OCI-LY7 (cell line): ENCODE results near the gene HSFX1. TPM values are rescaled to one million over a fixed set of nuclear protein-coding genes. Genes with fewer than 3 reads are reported as not detected.

ENCODE experiments used
- BruUV-seq: library from RNA; stranded (reverse); fragments of 400-500 nt; replicated peaks from 2 replicates; lab custom pipeline; 2021; lab: Mats Ljungman, UMichigan
- CTCF ChIA-PET: fragments of 300-600 bp; sonication (Branson Sonifier 250); formaldehyde crosslinking; loops from one replicate; lab custom pipeline; 2022; ENCODE audit warnings: antibody characterized with exemption; ENCODE audit not compliant: unreplicated experiment; lab: Charles Lee
- POLR2A ChIA-PET: fragments of 300-600 bp; sonication (Branson Sonifier 250); formaldehyde crosslinking; loops from one replicate; lab custom pipeline; 2022; ENCODE audit warnings: antibody characterized with exemption; lab: Charles Lee
- DNase-seq: peaks from one replicate; pipeline ENCODE4 v3.0.0-alpha.2; 2015; ENCODE audit warnings: low spot score
- H2AFZ ChIP-seq: fragments of 200-600 bp; sonication (generic), shearing (Covaris generic); 2 replicates; pipeline ENCODE4 v1.6.1; 2014; ENCODE audit warnings: mild to moderate bottlenecking, antibody characterized with exemption, low read length, moderate library complexity
- H3K27ac ChIP-seq: fragments of 200-600 bp; sonication (generic); 2 replicates; pipeline ENCODE4 v1.5.1; 2014; ENCODE audit warnings: mixed run types, low read depth, mild to moderate bottlenecking, moderate library complexity, low read length, inconsistent platforms; ENCODE audit not compliant: poor library complexity, severe bottlenecking
- H3K36me3 ChIP-seq: fragments of 200-600 bp; sonication (generic); 2 replicates; pipeline ENCODE4 v1.6.1; 2014; ENCODE audit warnings: mild to moderate bottlenecking, antibody characterized with exemption, low read length, moderate library complexity, mixed read lengths; ENCODE audit not compliant: insufficient read depth
- H3K4me1 ChIP-seq: fragments of 200-600 bp; sonication (generic); 2 replicates; pipeline ENCODE4 v1.5.1; 2014; ENCODE audit warnings: mild to moderate bottlenecking, low read length; ENCODE audit not compliant: insufficient read depth, poor library complexity, severe bottlenecking
- H3K4me2 ChIP-seq: fragments of 200-600 bp; sonication (generic); 2 replicates; pipeline ENCODE4 v1.6.1; 2014; ENCODE audit warnings: mild to moderate bottlenecking, low read length
- H3K4me3 ChIP-seq: fragments of 200-600 bp; sonication (generic); 2 replicates; pipeline ENCODE4 v1.5.1; 2014; ENCODE audit warnings: mild to moderate bottlenecking, low read depth, low read length; ENCODE audit not compliant: poor library complexity, severe bottlenecking
- H3K79me2 ChIP-seq: fragments of 200-600 bp; sonication (generic); 2 replicates; pipeline ENCODE4 v1.6.1; 2016; ENCODE audit warnings: low read depth, mild to moderate bottlenecking, low read length, moderate library complexity, mixed read lengths; ENCODE audit not compliant: insufficient read depth
- H3K9me2 ChIP-seq: fragments of 200-600 bp; sonication (generic); 2 replicates; pipeline ENCODE4 v1.6.1; 2016; ENCODE audit warnings: mild to moderate bottlenecking, low read length, mixed read lengths; ENCODE audit not compliant: insufficient read depth
- H3K9me3 ChIP-seq: fragments of 200-600 bp; sonication (generic); 2 replicates; pipeline ENCODE4 v1.6.1; 2014; ENCODE audit warnings: mild to moderate bottlenecking, mixed run types, low read length, mixed read lengths
- H4K20me1 ChIP-seq: fragments of 200-600 bp; sonication (generic); 2 replicates; pipeline ENCODE4 v1.6.1; 2014; ENCODE audit warnings: mild to moderate bottlenecking, antibody characterized with exemption, low read length, moderate library complexity, mixed read lengths; ENCODE audit not compliant: insufficient read depth
- CTCF ChIP-seq: fragments of 200-600 bp; sonication (generic); conservative IDR thresholded peaks from 2 replicates; pipeline ENCODE4 v1.5.1; 2014; ENCODE audit warnings: mild to moderate bottlenecking, antibody characterized with exemption, low read length, moderate library complexity, mixed read lengths
- EZH2phosphoT487 ChIP-seq: fragments of 200-600 bp; sonication (generic); IDR thresholded peaks from 2 replicates; pipeline ENCODE4 v1.6.1; 2018; ENCODE audit warnings: low read depth, borderline replicate concordance, mild to moderate bottlenecking, mixed run types, antibody characterized with exemption, low read length, moderate library complexity, mixed read lengths
- intact Hi-C: fragments of 100-400 bp; cut with micrococcal nuclease; formaldehyde crosslinking; loops from one replicate; pipeline ENCODE4 v1.10.0; 2022; ENCODE audit not compliant: unreplicated experiment
- total RNA-seq, 2 experiments: library from RNA; depleted of rRNA in 1 of 2; stranded (reverse); fragments of >200 nt in 1 of 2; shearing (Covaris generic) in 1 of 2; gene quantifications; 2 replicates each; pipeline ENCODE4 v1.2.3, GENCODE V29; 2014 to 2022

HSFX1 gene
- total RNA-seq, 2 experiments from 2014 or later, result 0.73 to 0.80 TPM

- Histone ChIP-seq H3K9me3 (no peaks in the 10 kb centered on the region), H3K9me2 (no peaks in the 10 kb centered on the region), H3K4me3 (no peak overlapping the region), H3K27ac (no peak overlapping the region), H4K20me1 (no peaks in the 10 kb centered on the region), H3K79me2 (no peaks in the 10 kb centered on the region), H3K4me1 (no peaks in the 10 kb centered on the region), H3K4me2 (no peak overlapping the region), H3K36me3 (no peaks in the 10 kb centered on the region), H2AFZ (no peak overlapping the region)
- intact Hi-C loops, result no loop called here
- POLR2A ChIA-PET, result no interaction called here
- no TSS peak for BruUV-seq
- CTCF ChIA-PET, result no interaction called here
- DNase-seq, result no peak
- TF ChIP-seq CTCF (no peak), EZH2phosphoT487 (no peak)
These were observed 29.7 kb downstream of the HSFX1 start for GRCh38 chrX:149803458-149804062.

GRCh38 chrX:149804102-149804501 is 30.2 kb downstream of the HSFX1 start:
- H3K9me2 ChIP-seq, result no peaks in the 10 kb centered on the region
- no peaks in the 10 kb centered on the region for H3K36me3 ChIP-seq
- TF ChIP-seq CTCF, result no peak
- TF ChIP-seq EZH2phosphoT487, result no peak
- no peaks in the 10 kb centered on the region for H3K9me3 ChIP-seq
- BruUV-seq, result no TSS peak
- no peak for DNase-seq
- no peaks in the 10 kb centered on the region for H4K20me1 ChIP-seq
- H3K4me1 ChIP-seq, result no peaks in the 10 kb centered on the region
- H3K27ac ChIP-seq, result no peak overlapping the region
- intact Hi-C loops, result no loop called here
- H3K4me2 ChIP-seq, result no peak overlapping the region
- H2AFZ ChIP-seq, result no peak overlapping the region
- POLR2A ChIA-PET, result no interaction called here
- no peaks in the 10 kb centered on the region for H3K79me2 ChIP-seq
- CTCF ChIA-PET, result no interaction called here
- no peak overlapping the region for H3K4me3 ChIP-seq

- H2AFZ ChIP-seq, result no peak overlapping the region
- DNase-seq, result no peak
- ChIA-PET CTCF (no interaction called here), POLR2A (no interaction called here)
- no peaks in the 10 kb centered on the region for H3K9me2 ChIP-seq
- no peaks in the 10 kb centered on the region for H3K79me2 ChIP-seq
- intact Hi-C loops, result no loop called here
- no peaks in the 10 kb centered on the region for H3K4me1 ChIP-seq
- H3K9me3 ChIP-seq, result no peaks in the 10 kb centered on the region
- no peaks in the 10 kb centered on the region for H4K20me1 ChIP-seq
- no peak overlapping the region for H3K27ac ChIP-seq
- H3K4me2 ChIP-seq, result no peak overlapping the region
- TF ChIP-seq CTCF, result no peak
- no peak for TF ChIP-seq EZH2phosphoT487
- no peaks in the 10 kb centered on the region for H3K36me3 ChIP-seq
- no TSS peak for BruUV-seq
- H3K4me3 ChIP-seq, result no peak overlapping the region
These were observed 34.0 kb downstream of the HSFX1 start for GRCh38 chrX:149807747-149808458.
